GM12878 (cell line): ENCODE measurements around the gene SPG7.

Source experiments
- ATF3 ChIP-seq: IDR thresholded peaks from 2 replicates; pipeline ENCODE4 v1.6.1; 2011; ENCODE audit warnings: low read depth, mild to moderate bottlenecking, low read length, moderate library complexity, borderline replicate concordance; ENCODE audit errors: extremely low read depth
- CTCF ChIP-seq, 3 experiments: IDR thresholded peaks in 2 of 3; conservative IDR thresholded peaks in 1 of 3; 2 replicates each; pipeline ENCODE4 v1.5.1; 2011; ENCODE audit warnings: low read depth in 3 of 3, low read length in 3 of 3, mild to moderate bottlenecking in 3 of 3, control low read depth in 2 of 3, moderate library complexity in 2 of 3, inconsistent platforms in 1 of 3, mixed read lengths in 1 of 3; ENCODE audit not compliant: control insufficient read depth in 2 of 3, insufficient read depth in 1 of 3; ENCODE audit errors: extremely low read depth in 1 of 3
- ELK1 ChIP-seq: IDR thresholded peaks from 2 replicates; pipeline ENCODE4 v1.6.1; 2012; ENCODE audit warnings: low read depth, low read length, improper control_type of control experiment
- EP300 ChIP-seq, 2 experiments: fragments of 150-350 bp in 1 of 2; IDR thresholded peaks; 2 replicates each; pipeline ENCODE4 v1.6.1; 2011 to 2012; ENCODE audit warnings: low read depth in 2 of 2, low read length in 2 of 2, borderline replicate concordance in 1 of 2, improper control_type of control experiment in 1 of 2, inconsistent platforms in 1 of 2; ENCODE audit not compliant: control insufficient read depth in 1 of 2
- POLR2A ChIP-seq: IDR thresholded peaks from 2 replicates; pipeline ENCODE4 v1.6.1; 2011; ENCODE audit warnings: low read depth, mild to moderate bottlenecking, low read length
- TAF1 ChIP-seq: IDR thresholded peaks from 2 replicates; pipeline ENCODE4 v1.6.1; 2011; ENCODE audit warnings: mild to moderate bottlenecking, low read depth, low read length, borderline replicate concordance
- YBX1 ChIP-seq: fragments of 450-650 bp; IDR thresholded peaks from 2 replicates; pipeline ENCODE4 v1.6.1; 2016; ENCODE audit warnings: antibody characterized with exemption
- YY1 ChIP-seq: IDR thresholded peaks from 2 replicates; pipeline ENCODE4 v1.6.1; 2011; ENCODE audit warnings: low read depth, mild to moderate bottlenecking, low read length

- TF ChIP-seq YY1 (no peak), EP300 (IDR thresholded peaks at IDR 0.05; ENCODE audit: borderline replicate concordance in 1 of 2, control insufficient read depth in 1 of 2, low read depth in 2 of 2, low read length in 2 of 2) (no peak), POLR2A (no peak), ATF3 (no peak), YBX1 (no peak), CTCF (IDR thresholded peaks at IDR 0.05 in 2 of 3, conservative IDR thresholded peaks at IDR 0.05 in 1 of 3; ENCODE audit: control insufficient read depth in 2 of 3, extremely low read depth in 1 of 3, insufficient read depth in 1 of 3, low read depth in 3 of 3, low read length in 3 of 3) (no peak), ELK1 (no peak), TAF1 (no peak)
Observed at GRCh38 chr16:89491238-89491869, 16.8 kb upstream of the SPG7 start.
